HCT116 (cell line): Measurements from ENCODE around the gene PARP8. TPM values are rescaled to one million over a fixed set of nuclear protein-coding genes. Genes with fewer than 3 reads are reported as not detected.

Experiments
- ATAC-seq: fragments of 200-7000 bp; cut with Tn5 transposase; 2 replicates; pipeline ENCODE4 v1.9.1; 2020; ENCODE audit warnings: mild to moderate bottlenecking, moderate library complexity
- BruUV-seq: library from RNA; stranded (reverse); fragments of 400-500 nt; replicated peaks from 2 replicates; lab custom pipeline; 2021; lab: Mats Ljungman, UMichigan
- CTCF ChIA-PET: fragments of 300-600 bp; sonication (Branson Sonifier 250); formaldehyde crosslinking; loops from one replicate; lab custom pipeline; 2021; ENCODE audit warnings: antibody characterized with exemption; lab: Charles Lee
- POLR2A ChIA-PET: fragments of 300-600, 350-600 bp; sonication (Branson Sonifier 250); formaldehyde crosslinking; loops from one replicate; lab custom pipeline; 2021; ENCODE audit warnings: antibody characterized with exemption; lab: Charles Lee
- RAD21 ChIA-PET, 2 experiments: fragments of 300-600 bp; sonication (Branson Sonifier 250); formaldehyde crosslinking; loops; one replicate each; lab custom pipeline; 2023; ENCODE audit warnings: low total read pairs in 2 of 2; ENCODE audit not compliant: uncharacterized antibody in 2 of 2, unreplicated experiment in 2 of 2, low non-redundant PET in 1 of 2; lab: Charles Lee
- DNase-seq: peaks from one replicate; pipeline ENCODE4 v3.0.0-alpha.2; 2010; ENCODE audit warnings: low read depth, low spot score
- H2AFZ ChIP-seq: fragments of 200-600 bp; shearing (Covaris generic), sonication (generic); 2 replicates; pipeline ENCODE4 v1.6.1; 2017; ENCODE audit warnings: low read depth, mixed run types, mixed read lengths, antibody characterized with exemption, low read length; ENCODE audit not compliant: poor library complexity, severe bottlenecking
- H3K27ac ChIP-seq: 2 replicates; pipeline ENCODE4 v1.5.1; 2012; ENCODE audit warnings: low read depth, low read length
- H3K27me3 ChIP-seq: fragments of 200-600 bp; sonication (generic); 2 replicates; pipeline ENCODE4 v1.6.1; 2016; ENCODE audit warnings: mixed run types, low read length, mixed read lengths; ENCODE audit not compliant: insufficient read depth
- H3K36me3 ChIP-seq, 2 experiments: fragments of 200-500 bp in 1 of 2; fragments of 200-600 bp in 1 of 2; sonication (Bioruptor generic) in 1 of 2; sonication (generic) in 1 of 2; 2 replicates each; pipeline versions ENCODE4 v1.5.1 to v1.6.1; 2014 to 2016; ENCODE audit warnings: low read length in 2 of 2, inconsistent platforms in 1 of 2, mixed read lengths in 1 of 2, mixed run types in 1 of 2; ENCODE audit not compliant: insufficient read depth in 2 of 2, control insufficient read depth in 1 of 2
- H3K4me1 ChIP-seq, 2 experiments: fragments of 200-600 bp in 1 of 2; sonication (generic) in 1 of 2; 2 replicates each; pipeline versions ENCODE4 v1.5.1 to v1.6.1; 2012 to 2017; ENCODE audit warnings: low read length in 2 of 2, inconsistent platforms in 1 of 2, mild to moderate bottlenecking in 1 of 2, mixed read lengths in 1 of 2, mixed run types in 1 of 2, moderate library complexity in 1 of 2; ENCODE audit not compliant: insufficient read depth in 2 of 2, control insufficient read depth in 1 of 2
- H3K4me2 ChIP-seq: fragments of 200-600 bp; sonication (generic); 2 replicates; pipeline ENCODE4 v1.6.1; 2017; ENCODE audit warnings: mixed run types, low read length, mixed read lengths
- H3K4me3 ChIP-seq, 2 experiments: fragments of 200-600 bp in 1 of 2; sonication (generic) in 1 of 2; replicated peaks in 1 of 2; 2 replicates each; pipeline ENCODE4 v1.5.1; 2011 to 2016; ENCODE audit warnings: low read length in 2 of 2, control low read depth in 1 of 2, low read depth in 1 of 2, mild to moderate bottlenecking in 1 of 2, mixed read lengths in 1 of 2, mixed run types in 1 of 2
- H3K79me2 ChIP-seq: fragments of 200-600 bp; sonication (generic); 2 replicates; pipeline ENCODE4 v1.6.1; 2017; ENCODE audit warnings: mild to moderate bottlenecking, mixed run types, low read length, moderate library complexity, mixed read lengths; ENCODE audit not compliant: insufficient read depth
- H3K9ac ChIP-seq: fragments of 200-600 bp; sonication (generic); 2 replicates; pipeline ENCODE4 v1.6.1; 2016; ENCODE audit warnings: low read length, mixed read lengths
- H3K9me2 ChIP-seq: fragments of 200-600 bp; sonication (generic), shearing (Covaris generic); 2 replicates; pipeline ENCODE4 v1.6.1; 2017; ENCODE audit warnings: mixed run types, mild to moderate bottlenecking, moderate library complexity; ENCODE audit not compliant: insufficient read depth
- H3K9me3 ChIP-seq, 2 experiments: fragments of 200-500 bp in 1 of 2; fragments of 200-600 bp in 1 of 2; sonication (Bioruptor generic) in 1 of 2; sonication (generic) in 1 of 2; 2 replicates each; pipeline ENCODE4 v1.6.1; 2014 to 2017; ENCODE audit warnings: low read length in 2 of 2, mixed read lengths in 2 of 2, inconsistent platforms in 1 of 2, low read depth in 1 of 2, mild to moderate bottlenecking in 1 of 2, mixed run types in 1 of 2, moderate library complexity in 1 of 2; ENCODE audit not compliant: control insufficient read depth in 1 of 2, insufficient read depth in 1 of 2
- H4K20me1 ChIP-seq: fragments of 200-600 bp; sonication (generic), shearing (Covaris generic); 2 replicates; pipeline ENCODE4 v1.6.1; 2017; ENCODE audit warnings: mixed run types, mild to moderate bottlenecking, moderate library complexity; ENCODE audit not compliant: insufficient read depth
- CBX3 ChIP-seq: IDR thresholded peaks from 2 replicates; pipeline ENCODE4 v1.6.1; 2012; ENCODE audit warnings: low read depth
- CTCF ChIP-seq, 3 experiments: fragments of 200-600 bp in 1 of 3; sonication (generic) in 1 of 3; IDR thresholded peaks in 2 of 3; conservative IDR thresholded peaks in 1 of 3; 2 replicates each; pipeline ENCODE4 v1.5.1; 2012 to 2017; ENCODE audit warnings: low read depth in 2 of 3, low read length in 2 of 3, antibody characterized with exemption in 1 of 3, borderline replicate concordance in 1 of 3, control low read depth in 1 of 3, mild to moderate bottlenecking in 1 of 3, mixed read lengths in 1 of 3, mixed run types in 1 of 3, moderate library complexity in 1 of 3; ENCODE audit not compliant: insufficient read depth in 1 of 3
- EZH2phosphoT487 ChIP-seq: fragments of 200-600 bp; IDR thresholded peaks from 2 replicates; pipeline ENCODE4 v1.6.1; 2018; ENCODE audit warnings: antibody characterized with exemption, borderline replicate concordance
- FOSL1 ChIP-seq: IDR thresholded peaks from 2 replicates; pipeline ENCODE4 v1.6.1; 2012; ENCODE audit warnings: low read depth
- JUND ChIP-seq: IDR thresholded peaks from 2 replicates; pipeline ENCODE4 v1.6.1; 2012
- POLR2AphosphoS5 ChIP-seq: IDR thresholded peaks from 2 replicates; pipeline ENCODE4 v1.6.1; 2011; ENCODE audit warnings: mild to moderate bottlenecking, low read depth, low read length, moderate library complexity
- RAD21 ChIP-seq: IDR thresholded peaks from 2 replicates; pipeline ENCODE4 v1.6.1; 2012; ENCODE audit warnings: low read depth, mild to moderate bottlenecking
- REST ChIP-seq: IDR thresholded peaks from 2 replicates; pipeline ENCODE4 v1.6.1; 2012; ENCODE audit warnings: low read depth
- SP1 ChIP-seq: IDR thresholded peaks from 2 replicates; pipeline ENCODE4 v1.6.1; 2012; ENCODE audit warnings: low read depth
- SRF ChIP-seq: IDR thresholded peaks from 2 replicates; pipeline ENCODE4 v1.6.1; 2012; ENCODE audit warnings: low read depth
- TCF7L2 ChIP-seq: IDR thresholded peaks from 2 replicates; pipeline ENCODE4 v1.7.0; 2011; ENCODE audit warnings: borderline replicate concordance, inconsistent platforms; ENCODE audit not compliant: insufficient read depth, insufficient read length; ENCODE audit errors: extremely low read depth
- YY1 ChIP-seq: IDR thresholded peaks from 2 replicates; pipeline ENCODE4 v1.6.1; 2011; ENCODE audit warnings: low read length, low read depth, moderate library complexity, mild to moderate bottlenecking; ENCODE audit not compliant: insufficient replicate concordance; ENCODE audit errors: extremely low read depth
- ZBTB33 ChIP-seq: IDR thresholded peaks from 2 replicates; pipeline ENCODE4 v1.6.1; 2011; ENCODE audit warnings: mild to moderate bottlenecking, low read length, moderate library complexity; ENCODE audit not compliant: insufficient replicate concordance; ENCODE audit errors: extremely low read depth
- ZFX ChIP-seq: fragments of 450-650 bp; IDR thresholded peaks from 2 replicates; pipeline ENCODE4 v1.6.1; 2017
- intact Hi-C: fragments of 100-400 bp; cut with micrococcal nuclease; formaldehyde crosslinking; loops from 2 replicates; pipeline ENCODE4 v1.10.0; 2022
- total RNA-seq: library from RNA; stranded (reverse); gene quantifications from one replicate; pipeline ENCODE4 v1.2.1, GENCODE V29; 2021; ENCODE audit not compliant: unreplicated experiment
- TF ChIP-seq, protein P1 (sequence below): IDR thresholded peaks from 2 replicates; pipeline ENCODE4 v1.6.1; 2012

The PARP8 gene
- total RNA-seq, 1 experiment from 2014 or later, result 19.0 TPM

GRCh38 chr5:50866415-50866814 lies 200.0 kb downstream of the PARP8 start:
- CTCF ChIA-PET, result no interaction called here
- no peaks in the 10 kb centered on the region for H3K36me3 ChIP-seq
- ATAC-seq, result no peak

GRCh38 chr5:50867140-50867539 lies 200.7 kb downstream of the PARP8 start:
- Histone ChIP-seq H3K36me3 (no peaks in the 10 kb centered on the region), H3K79me2 (no peaks in the 10 kb centered on the region), H3K27ac (no peak overlapping the region), H3K9ac (no peak overlapping the region), H3K4me2 (no peak overlapping the region), H3K4me3 (no peak overlapping the region), H2AFZ (no peak overlapping the region)
- POLR2A ChIA-PET, result no interaction called here
- no TSS peak for BruUV-seq
- CTCF ChIA-PET, result no interaction called here
- DNase-seq (no peak), ATAC-seq (no peak)
- intact Hi-C loops, result no loop called here
- TF ChIP-seq YY1 (no peak), ZBTB33 (no peak), REST (no peak), SP1 (no peak), CTCF (IDR thresholded peaks at IDR 0.05 in 2 of 3, conservative IDR thresholded peaks at IDR 0.05 in 1 of 3; ENCODE audit: borderline replicate concordance in 1 of 3, insufficient read depth in 1 of 3, low read depth in 2 of 3, low read length in 2 of 3) (no peak), SRF (no peak), JUND (no peak)
- TF ChIP-seq, protein P1, sequence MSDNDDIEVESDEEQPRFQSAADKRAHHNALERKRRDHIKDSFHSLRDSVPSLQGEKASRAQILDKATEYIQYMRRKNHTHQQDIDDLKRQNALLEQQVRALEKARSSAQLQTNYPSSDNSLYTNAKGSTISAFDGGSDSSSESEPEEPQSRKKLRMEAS, result no peak
- TF ChIP-seq, all 23 proteins: peak for 0
- no peaks in the 10 kb centered on the region for H3K9me3 ChIP-seq
- H3K27me3 ChIP-seq, result peaks cover 21% of the 10 kb centered on the region
- H4K20me1 ChIP-seq, result no peaks in the 10 kb centered on the region
- RAD21 ChIA-PET, result no interaction called here
- no peaks in the 10 kb centered on the region for H3K4me1 ChIP-seq
- no peaks in the 10 kb centered on the region for H3K9me2 ChIP-seq

More at GRCh38 chr5:50866415-50866814, 200.0 kb downstream of the PARP8 start:
- no peak overlapping the region for H3K9ac ChIP-seq
- H3K4me3 ChIP-seq, result no peak overlapping the region
- no peaks in the 10 kb centered on the region for H3K4me1 ChIP-seq
- no peaks in the 10 kb centered on the region for H4K20me1 ChIP-seq
- no peaks in the 10 kb centered on the region for H3K9me2 ChIP-seq
- H2AFZ ChIP-seq, result no peak overlapping the region
- H3K9me3 ChIP-seq, result no peaks in the 10 kb centered on the region
- TF ChIP-seq RAD21, result no peak
- TF ChIP-seq TCF7L2, result no peak
- no peak for TF ChIP-seq ZFX
- no peak for TF ChIP-seq CBX3
- no peak for TF ChIP-seq POLR2AphosphoS5
- no peak for TF ChIP-seq EZH2phosphoT487
- no peak for TF ChIP-seq FOSL1
- intact Hi-C loops, result no loop called here
- RAD21 ChIA-PET, result no interaction called here
- no peak for DNase-seq
- POLR2A ChIA-PET, result no interaction called here
- H3K27ac ChIP-seq, result no peak overlapping the region
- H3K4me2 ChIP-seq, result no peak overlapping the region
- H3K27me3 ChIP-seq, result peaks cover 21% of the 10 kb centered on the region
- H3K79me2 ChIP-seq, result no peaks in the 10 kb centered on the region
- no TSS peak for BruUV-seq
